Liver (tissue), 3 donors: ENCODE measurements around the gene CCDC33.

ENCODE experiments used
- EGR1 ChIP-seq, 2 donors: IDR thresholded peaks; 2 replicates each; pipeline ENCODE4 v1.6.1; 2016 to 2018; ENCODE audit warnings: antibody characterized with exemption in 2 of 2, low read depth in 2 of 2
- NR2F2 ChIP-seq: IDR thresholded peaks from 2 replicates; pipeline ENCODE4 v1.6.1; 2016; ENCODE audit warnings: antibody characterized with exemption
- RAD21 ChIP-seq, 2 donors: IDR thresholded peaks; 2 replicates each; pipeline ENCODE4 v1.6.1; 2016; ENCODE audit warnings: antibody characterized with exemption in 2 of 2, mild to moderate bottlenecking in 2 of 2
- TAF1 ChIP-seq: conservative IDR thresholded peaks from 2 replicates; pipeline ENCODE4 v1.6.1; 2016; ENCODE audit warnings: antibody characterized with exemption, mild to moderate bottlenecking
- YY1 ChIP-seq: IDR thresholded peaks from 2 replicates; pipeline ENCODE4 v1.6.1; 2016; ENCODE audit warnings: antibody characterized with exemption, mild to moderate bottlenecking
- TF ChIP-seq, protein P1 (sequence below): fragments of 150-350 bp; IDR thresholded peaks from 2 replicates; pipeline ENCODE4 v1.5.1; 2017; ENCODE audit warnings: improper control_type of control experiment, low read depth, low read length; ENCODE audit not compliant: missing input control
- TF ChIP-seq, protein P2 (sequence below): IDR thresholded peaks from 2 replicates; pipeline ENCODE4 v1.6.1; 2016; ENCODE audit warnings: antibody characterized with exemption
- TF ChIP-seq, protein P3 (sequence below): IDR thresholded peaks from 2 replicates; pipeline ENCODE4 v1.6.1; 2016; ENCODE audit warnings: antibody characterized with exemption
- donor health status: healthy.
- donor health status: healthy.

DNA sequence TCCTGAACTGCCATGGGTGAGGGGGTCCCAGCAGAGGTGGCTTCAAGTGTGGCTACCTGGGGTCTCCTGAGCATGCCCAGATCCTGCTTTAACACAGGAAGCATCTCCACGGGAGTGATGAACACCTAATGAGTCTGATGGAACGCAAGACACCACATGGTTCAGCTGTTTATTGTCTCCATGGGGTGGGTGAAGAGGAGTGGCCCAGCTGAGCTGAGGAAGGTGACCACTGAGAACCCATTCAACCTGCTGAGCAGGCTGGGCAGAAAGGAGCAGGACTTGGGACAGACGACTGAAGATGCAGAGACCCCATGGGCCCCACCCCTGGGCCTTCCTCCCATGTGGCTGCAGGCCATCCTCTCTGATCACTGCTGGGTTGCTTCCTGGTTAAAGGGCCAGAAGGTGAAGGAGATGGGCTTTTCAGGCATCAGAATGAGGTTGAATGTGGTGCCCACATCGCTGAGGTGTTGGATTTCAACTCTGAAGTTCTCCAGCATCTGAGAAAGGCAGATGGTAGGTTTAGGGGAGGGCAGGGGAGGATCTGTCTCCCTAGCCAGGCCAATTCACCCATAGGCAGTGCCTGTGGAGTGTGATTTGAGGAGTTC, 101.6 kb downstream of the CCDC33 start:
- TF ChIP-seq, protein P1, sequence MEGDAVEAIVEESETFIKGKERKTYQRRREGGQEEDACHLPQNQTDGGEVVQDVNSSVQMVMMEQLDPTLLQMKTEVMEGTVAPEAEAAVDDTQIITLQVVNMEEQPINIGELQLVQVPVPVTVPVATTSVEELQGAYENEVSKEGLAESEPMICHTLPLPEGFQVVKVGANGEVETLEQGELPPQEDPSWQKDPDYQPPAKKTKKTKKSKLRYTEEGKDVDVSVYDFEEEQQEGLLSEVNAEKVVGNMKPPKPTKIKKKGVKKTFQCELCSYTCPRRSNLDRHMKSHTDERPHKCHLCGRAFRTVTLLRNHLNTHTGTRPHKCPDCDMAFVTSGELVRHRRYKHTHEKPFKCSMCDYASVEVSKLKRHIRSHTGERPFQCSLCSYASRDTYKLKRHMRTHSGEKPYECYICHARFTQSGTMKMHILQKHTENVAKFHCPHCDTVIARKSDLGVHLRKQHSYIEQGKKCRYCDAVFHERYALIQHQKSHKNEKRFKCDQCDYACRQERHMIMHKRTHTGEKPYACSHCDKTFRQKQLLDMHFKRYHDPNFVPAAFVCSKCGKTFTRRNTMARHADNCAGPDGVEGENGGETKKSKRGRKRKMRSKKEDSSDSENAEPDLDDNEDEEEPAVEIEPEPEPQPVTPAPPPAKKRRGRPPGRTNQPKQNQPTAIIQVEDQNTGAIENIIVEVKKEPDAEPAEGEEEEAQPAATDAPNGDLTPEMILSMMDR: no peak
- no peak for TF ChIP-seq YY1
- TF ChIP-seq, protein P2, sequence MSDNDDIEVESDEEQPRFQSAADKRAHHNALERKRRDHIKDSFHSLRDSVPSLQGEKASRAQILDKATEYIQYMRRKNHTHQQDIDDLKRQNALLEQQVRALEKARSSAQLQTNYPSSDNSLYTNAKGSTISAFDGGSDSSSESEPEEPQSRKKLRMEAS: no peak
- TF ChIP-seq RAD21 (IDR thresholded peaks at IDR 0.05): no peak
- no peak for TF ChIP-seq EGR1 (IDR thresholded peaks at IDR 0.05; ENCODE audit: low read depth in 2 of 2)
- no peak for TF ChIP-seq TAF1
- TF ChIP-seq, protein P3, sequence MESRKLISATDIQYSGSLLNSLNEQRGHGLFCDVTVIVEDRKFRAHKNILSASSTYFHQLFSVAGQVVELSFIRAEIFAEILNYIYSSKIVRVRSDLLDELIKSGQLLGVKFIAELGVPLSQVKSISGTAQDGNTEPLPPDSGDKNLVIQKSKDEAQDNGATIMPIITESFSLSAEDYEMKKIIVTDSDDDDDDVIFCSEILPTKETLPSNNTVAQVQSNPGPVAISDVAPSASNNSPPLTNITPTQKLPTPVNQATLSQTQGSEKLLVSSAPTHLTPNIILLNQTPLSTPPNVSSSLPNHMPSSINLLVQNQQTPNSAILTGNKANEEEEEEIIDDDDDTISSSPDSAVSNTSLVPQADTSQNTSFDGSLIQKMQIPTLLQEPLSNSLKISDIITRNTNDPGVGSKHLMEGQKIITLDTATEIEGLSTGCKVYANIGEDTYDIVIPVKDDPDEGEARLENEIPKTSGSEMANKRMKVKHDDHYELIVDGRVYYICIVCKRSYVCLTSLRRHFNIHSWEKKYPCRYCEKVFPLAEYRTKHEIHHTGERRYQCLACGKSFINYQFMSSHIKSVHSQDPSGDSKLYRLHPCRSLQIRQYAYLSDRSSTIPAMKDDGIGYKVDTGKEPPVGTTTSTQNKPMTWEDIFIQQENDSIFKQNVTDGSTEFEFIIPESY: no peak
- TF ChIP-seq NR2F2: no peak
